Natural killer cell (primary cell): ENCODE measurements around the gene KLHL25. TPM values are rescaled to one million over a fixed set of nuclear protein-coding genes. Genes with fewer than 3 reads are reported as not detected.
A peak's percentile ranks its signal among the peaks of the same experiment; 100 is the strongest.

Experiments used
- ATAC-seq, 3 donors: fragments of 150-1000 bp in 2 of 3; fragments of 200-7000 bp in 1 of 3; cut with Tn5 transposase; 1 replicate in 1 of 3; 2 replicates in 2 of 3; pipeline ENCODE4 v1.10.0; 2021; ENCODE audit warnings: mild to moderate bottlenecking in 2 of 3, moderate library complexity in 2 of 3
- DNase-seq, 2 donors: peaks; one replicate each; pipeline versions ENCODE4 v3.0.0 to v3.0.0-alpha.2; 2013 to 2021; ENCODE audit warnings: mixed read lengths in 1 of 2
- H3K27ac ChIP-seq: one replicate; pipeline ENCODE4 v1.5.1; 2013; ENCODE audit warnings: mild to moderate bottlenecking, low read length
- H3K27me3 ChIP-seq: one replicate; pipeline ENCODE4 v1.6.1; 2013; ENCODE audit warnings: low read length; ENCODE audit not compliant: control insufficient read depth, insufficient read depth
- H3K36me3 ChIP-seq: one replicate; pipeline ENCODE4 v1.6.1; 2013; ENCODE audit warnings: low read length; ENCODE audit not compliant: control insufficient read depth, insufficient read depth
- H3K4me1 ChIP-seq: one replicate; pipeline ENCODE4 v1.6.1; 2013; ENCODE audit warnings: low read length; ENCODE audit not compliant: control insufficient read depth, insufficient read depth
- H3K4me3 ChIP-seq: one replicate; pipeline ENCODE4 v1.5.1; 2013; ENCODE audit warnings: low read length
- H3K9me3 ChIP-seq: one replicate; pipeline ENCODE4 v1.6.1; 2013; ENCODE audit warnings: low read length; ENCODE audit not compliant: control insufficient read depth, insufficient read depth
- H3K27ac Mint-ChIP-seq, 2 donors: one replicate each; pipeline ENCODE4 v1.8.0; 2022; ENCODE audit warnings: mild to moderate bottlenecking in 2 of 2, mixed read lengths in 2 of 2, moderate library complexity in 1 of 2
- H3K27me3 Mint-ChIP-seq, 2 donors: one replicate each; pipeline ENCODE4 v1.8.0; 2022; ENCODE audit warnings: low read depth in 2 of 2, mixed read lengths in 2 of 2
- H3K36me3 Mint-ChIP-seq: one replicate; pipeline ENCODE4 v1.8.0; 2022; ENCODE audit warnings: mixed read lengths
- H3K4me1 Mint-ChIP-seq, 2 donors: one replicate each; pipeline ENCODE4 v1.8.0; 2022; ENCODE audit warnings: mixed read lengths in 2 of 2
- H3K4me3 Mint-ChIP-seq: one replicate; pipeline ENCODE4 v1.8.0; 2022; ENCODE audit warnings: mild to moderate bottlenecking, moderate library complexity, mixed read lengths
- H3K9me3 Mint-ChIP-seq, 2 donors: one replicate each; pipeline ENCODE4 v1.8.0; 2022; ENCODE audit warnings: mixed read lengths in 2 of 2
- WGBS: methylation state at CpG from one replicate; pipeline ENCODE4 v1.1.7; 2013; ENCODE audit warnings: missing lambda C conversion rate; ENCODE audit not compliant: insufficient coverage; 5-methylcytosine and 5-hydroxymethylcytosine counted together
- intact Hi-C: fragments of 100-400 bp; cut with micrococcal nuclease; formaldehyde crosslinking; loops from one replicate; pipeline ENCODE4 v1.14.2; 2022
- total RNA-seq, 4 donors: library from RNA; stranded (reverse); fragments of 120-200 nt in 1 of 4; gene quantifications; one replicate each; pipeline versions ENCODE4 v1.2.3 to v1.2.4, GENCODE V29; 2013 to 2022
- TF ChIP-seq, protein P1 (sequence below): fragments of 200-600 bp; IDR thresholded peaks from one replicate; pipeline ENCODE4 v1.8.0; 2022; ENCODE audit warnings: antibody characterized with exemption

KLHL25 gene
- total RNA-seq, 3 donors from 2014 or later (not counting 1 experiment from before 2014, with no cell fraction given) = 6.5 to 16.2 (median 10.4) TPM

DNA sequence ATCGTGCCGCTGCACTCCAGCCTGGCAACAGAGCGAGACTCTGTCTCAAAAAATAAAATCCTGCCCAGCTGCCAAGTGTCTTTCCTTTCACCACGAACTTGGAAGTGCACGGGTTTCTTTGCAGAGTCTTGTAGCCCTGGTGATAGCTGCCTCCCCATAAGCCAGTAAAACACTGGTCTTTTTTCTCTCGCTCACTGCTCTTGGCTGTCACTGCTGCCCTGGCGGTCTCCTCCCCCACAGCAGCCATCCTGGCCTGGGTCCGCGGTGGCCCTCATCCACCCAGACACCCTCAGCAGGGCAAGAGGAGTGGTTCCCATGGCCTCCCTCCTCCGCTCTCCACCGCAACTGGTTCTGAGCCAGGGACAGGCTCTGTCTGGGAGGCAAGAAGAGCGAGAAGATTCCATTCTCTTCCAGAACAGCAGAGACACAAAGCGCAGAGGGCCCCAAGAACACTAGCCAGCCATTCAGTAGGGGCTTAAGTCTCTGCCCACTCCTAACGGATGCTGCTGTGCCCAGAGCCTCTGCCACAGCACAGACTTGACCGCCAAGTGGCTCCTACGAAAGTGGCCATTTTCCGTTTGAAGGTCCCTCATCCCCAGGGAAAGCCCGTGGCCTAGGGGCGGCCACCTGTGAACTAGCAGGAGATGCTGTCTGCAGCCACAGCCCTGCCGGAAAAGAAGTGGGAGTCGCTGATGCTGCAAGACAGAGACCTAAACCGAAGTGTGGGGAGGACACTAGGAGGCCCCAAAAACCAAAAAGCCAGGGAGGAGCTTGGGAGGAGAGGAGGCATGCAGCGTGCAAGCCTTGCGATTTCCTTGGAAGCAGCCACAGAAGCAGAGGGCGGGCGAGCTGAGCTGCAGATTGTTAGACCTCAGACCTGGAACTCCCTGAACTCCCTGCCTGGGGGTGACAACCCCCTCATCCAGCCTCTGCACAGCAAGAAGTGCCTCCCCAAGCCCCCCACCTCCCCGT is 44.1 kb downstream of the KLHL25 start:
- 77% methylated on average over 27 of the region's 27 CpGs for WGBS
- H3K36me3 ChIP-seq = peaks cover 36% of the 10 kb centered on the region
- H3K9me3 ChIP-seq = no peaks in the 10 kb centered on the region
- Mint-ChIP-seq H3K4me3 (no peak overlapping the region), H3K27me3 (no peaks in the 10 kb centered on the region), H3K36me3 (no peaks in the 10 kb centered on the region), H3K9me3 (no peaks in the 10 kb centered on the region), H3K27ac (peak overlapping the region; percentile 59 to 73), H3K4me1 (peaks cover 20 to 38% of the 10 kb centered on the region in 2 donors)
- intact Hi-C loops = no loop called here
- ATAC-seq = peak in 1 of 3 donors; percentile 13
- H3K4me3 ChIP-seq = no peak overlapping the region
- peaks cover 12% of the 10 kb centered on the region for H3K4me1 ChIP-seq
- no peak for DNase-seq
- TF ChIP-seq, protein P1, sequence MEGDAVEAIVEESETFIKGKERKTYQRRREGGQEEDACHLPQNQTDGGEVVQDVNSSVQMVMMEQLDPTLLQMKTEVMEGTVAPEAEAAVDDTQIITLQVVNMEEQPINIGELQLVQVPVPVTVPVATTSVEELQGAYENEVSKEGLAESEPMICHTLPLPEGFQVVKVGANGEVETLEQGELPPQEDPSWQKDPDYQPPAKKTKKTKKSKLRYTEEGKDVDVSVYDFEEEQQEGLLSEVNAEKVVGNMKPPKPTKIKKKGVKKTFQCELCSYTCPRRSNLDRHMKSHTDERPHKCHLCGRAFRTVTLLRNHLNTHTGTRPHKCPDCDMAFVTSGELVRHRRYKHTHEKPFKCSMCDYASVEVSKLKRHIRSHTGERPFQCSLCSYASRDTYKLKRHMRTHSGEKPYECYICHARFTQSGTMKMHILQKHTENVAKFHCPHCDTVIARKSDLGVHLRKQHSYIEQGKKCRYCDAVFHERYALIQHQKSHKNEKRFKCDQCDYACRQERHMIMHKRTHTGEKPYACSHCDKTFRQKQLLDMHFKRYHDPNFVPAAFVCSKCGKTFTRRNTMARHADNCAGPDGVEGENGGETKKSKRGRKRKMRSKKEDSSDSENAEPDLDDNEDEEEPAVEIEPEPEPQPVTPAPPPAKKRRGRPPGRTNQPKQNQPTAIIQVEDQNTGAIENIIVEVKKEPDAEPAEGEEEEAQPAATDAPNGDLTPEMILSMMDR = no peak
- H3K27me3 ChIP-seq = no peaks in the 10 kb centered on the region
- H3K27ac ChIP-seq = no peak overlapping the region

DNA sequence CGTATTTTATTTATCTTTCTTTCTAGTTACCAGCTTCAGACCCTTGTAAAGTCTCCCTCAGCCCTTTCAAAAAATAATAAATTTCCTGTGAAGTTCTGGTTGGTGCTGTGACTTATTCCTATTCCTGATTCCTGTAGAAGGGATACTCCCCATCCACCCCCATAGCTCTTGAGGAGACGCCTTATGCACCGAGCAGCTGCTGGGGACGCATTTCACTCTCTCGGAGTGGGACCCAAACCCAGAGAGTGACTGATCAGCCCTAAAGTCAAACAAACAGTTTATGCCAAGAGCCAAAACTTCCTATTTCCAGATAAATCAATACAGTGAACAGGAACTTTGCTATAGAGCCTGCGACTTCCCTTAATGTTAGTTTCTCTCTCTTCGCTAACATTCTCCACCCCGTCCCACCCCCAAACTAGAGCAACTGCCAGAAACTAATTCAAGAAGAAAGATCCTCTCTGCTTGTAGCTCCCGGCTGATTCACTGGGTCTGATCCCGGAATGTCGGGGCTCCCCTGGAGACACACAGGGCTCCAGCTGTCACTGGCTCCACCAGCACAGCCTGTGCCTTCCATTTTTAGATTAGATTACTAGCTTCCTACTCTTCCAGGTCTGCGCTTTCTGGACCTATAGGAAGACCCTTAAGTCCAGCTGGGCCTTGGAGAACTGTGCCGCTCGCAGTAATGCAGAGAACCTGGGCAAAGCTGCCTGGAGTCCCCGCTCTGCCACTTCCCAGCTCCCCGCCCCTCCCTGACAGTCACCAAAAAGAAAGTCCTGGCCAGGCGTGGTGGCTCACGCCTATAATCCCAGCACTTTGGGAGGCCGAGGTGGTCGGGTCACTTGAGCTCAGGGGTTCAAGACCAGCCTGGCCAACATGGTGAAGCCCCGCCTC is 45.2 kb downstream of the KLHL25 start:
- no peaks in the 10 kb centered on the region for H3K9me3 Mint-ChIP-seq
- H3K27ac ChIP-seq = no peak overlapping the region
- H3K27me3 ChIP-seq = no peaks in the 10 kb centered on the region
- intact Hi-C loops = no loop called here
- TF ChIP-seq, protein P1 = no peak
- peaks cover 47% of the 10 kb centered on the region for H3K36me3 ChIP-seq
- ATAC-seq (no peak), DNase-seq (no peak)
- H3K4me1 Mint-ChIP-seq = peaks cover 20 to 38% of the 10 kb centered on the region in 2 donors
- 95% methylated on average over 21 of the region's 21 CpGs for WGBS
- no peaks in the 10 kb centered on the region for H3K36me3 Mint-ChIP-seq
- no peaks in the 10 kb centered on the region for H3K27me3 Mint-ChIP-seq
- peaks cover 12% of the 10 kb centered on the region for H3K4me1 ChIP-seq
- no peaks in the 10 kb centered on the region for H3K9me3 ChIP-seq
- H3K4me3 ChIP-seq = no peak overlapping the region
- peak overlapping the region; percentile 40 for H3K4me3 Mint-ChIP-seq
- peak overlapping the region; percentile 59 to 72 for H3K27ac Mint-ChIP-seq

DNA sequence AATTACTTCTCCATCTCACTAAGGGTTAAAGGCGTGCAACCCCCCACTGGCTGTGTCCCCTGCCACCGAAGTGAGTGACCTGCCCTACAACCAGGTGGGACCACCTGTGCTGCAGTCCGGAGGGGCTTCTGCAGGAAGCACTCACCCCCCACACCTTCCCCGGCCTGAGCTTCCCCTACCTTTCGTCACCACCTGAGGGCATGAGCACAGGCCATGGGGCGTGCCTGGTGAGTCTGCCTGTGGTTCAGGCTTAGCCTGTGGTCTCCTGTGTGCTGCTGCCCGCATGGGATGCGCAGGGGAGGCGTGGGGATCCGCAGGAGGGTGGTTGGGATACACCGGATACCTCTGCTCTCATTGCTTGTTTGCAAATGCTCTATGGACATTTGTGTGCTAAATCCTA is 46.0 kb downstream of the KLHL25 start:
- Histone ChIP-seq H3K4me3 (no peak overlapping the region), H3K27ac (no peak overlapping the region), H3K36me3 (peaks cover 55% of the 10 kb centered on the region), H3K9me3 (no peaks in the 10 kb centered on the region), H3K27me3 (no peaks in the 10 kb centered on the region), H3K4me1 (peaks cover 12% of the 10 kb centered on the region)
- intact Hi-C loops = no loop called here
- Mint-ChIP-seq H3K27ac (peak overlapping the region; percentile 58 to 72), H3K4me1 (peaks cover 21 to 38% of the 10 kb centered on the region in 2 donors), H3K9me3 (no peaks in the 10 kb centered on the region), H3K36me3 (no peaks in the 10 kb centered on the region), H3K4me3 (no peak overlapping the region), H3K27me3 (no peaks in the 10 kb centered on the region)
- TF ChIP-seq, protein P1 = no peak
- WGBS = 90% methylated on average over 11 of the region's 11 CpGs
- DNase-seq (no peak), ATAC-seq (peak in 2 of 3 donors; percentile 20 to 26)
